H9 (cell line): ENCODE measurements around the gene PPP1R8. TPM values are rescaled to one million over a fixed set of nuclear protein-coding genes. Genes with fewer than 3 reads are reported as not detected.
"Not testable (repeated sequence)": the region's sequence is repeated elsewhere in the genome, so short reads cannot be mapped to it uniquely, and the experiment has no call there.

Source experiments
- DNase-seq: peaks from one replicate; pipeline ENCODE4 v3.0.0-alpha.2; 2017
- H2AFZ ChIP-seq: one replicate; pipeline ENCODE4 v1.6.1; 2013; ENCODE audit warnings: mild to moderate bottlenecking, low read length, control low read depth, moderate library complexity
- H2AK5ac ChIP-seq: 2 replicates; pipeline ENCODE4 v1.6.1; 2013; ENCODE audit warnings: low read length, control low read depth, mixed read lengths; ENCODE audit not compliant: insufficient read length
- H2BK120ac ChIP-seq: one replicate; pipeline ENCODE4 v1.6.1; 2013; ENCODE audit warnings: low read depth, mild to moderate bottlenecking, low read length, control low read depth, inconsistent platforms; ENCODE audit not compliant: poor library complexity, severe bottlenecking
- H2BK12ac ChIP-seq: 2 replicates; pipeline ENCODE4 v1.6.1; 2013; ENCODE audit warnings: low read length, control low read depth, mixed read lengths, low read depth; ENCODE audit not compliant: insufficient read length
- H2BK15ac ChIP-seq: 2 replicates; pipeline ENCODE4 v1.6.1; 2013; ENCODE audit warnings: low read depth, low read length, control low read depth
- H2BK20ac ChIP-seq: one replicate; pipeline ENCODE4 v1.6.1; 2013; ENCODE audit warnings: low read depth, mild to moderate bottlenecking, low read length, control low read depth, inconsistent platforms; ENCODE audit not compliant: poor library complexity, severe bottlenecking
- H2BK5ac ChIP-seq: 2 replicates; pipeline ENCODE4 v1.6.1; 2013; ENCODE audit warnings: low read length, control low read depth, mixed read lengths; ENCODE audit not compliant: insufficient read length
- H3K14ac ChIP-seq: 2 replicates; pipeline ENCODE4 v1.6.1; 2013; ENCODE audit warnings: low read length, control low read depth; ENCODE audit not compliant: insufficient read depth
- H3K18ac ChIP-seq: 2 replicates; pipeline ENCODE4 v1.6.1; 2013; ENCODE audit warnings: low read depth, mild to moderate bottlenecking, mixed read lengths, low read length, control low read depth; ENCODE audit not compliant: insufficient read length
- H3K23ac ChIP-seq: 2 replicates; pipeline ENCODE4 v1.6.1; 2013; ENCODE audit warnings: low read length, control low read depth, mixed read lengths, low read depth; ENCODE audit not compliant: insufficient read length
- H3K23me2 ChIP-seq: 2 replicates; pipeline ENCODE4 v1.6.1; 2013; ENCODE audit warnings: low read depth, mild to moderate bottlenecking, mixed read lengths, low read length, control low read depth; ENCODE audit not compliant: insufficient read length, poor library complexity, severe bottlenecking
- H3K27ac ChIP-seq: 2 replicates; pipeline ENCODE4 v1.5.1; 2013; ENCODE audit warnings: low read length, control low read depth, mixed read lengths, low read depth; ENCODE audit not compliant: insufficient read length
- H3K27me3 ChIP-seq: 2 replicates; pipeline ENCODE4 v1.6.1; 2013; ENCODE audit warnings: low read length, control low read depth, inconsistent platforms; ENCODE audit not compliant: insufficient read depth
- H3K4ac ChIP-seq: 2 replicates; pipeline ENCODE4 v1.6.1; 2013; ENCODE audit warnings: low read depth, mild to moderate bottlenecking, control low read depth, inconsistent platforms, low read length, moderate library complexity
- H3K4me1 ChIP-seq: 2 replicates; pipeline ENCODE4 v1.6.1; 2013; ENCODE audit warnings: low read length, control low read depth, inconsistent platforms; ENCODE audit not compliant: insufficient read depth
- H3K4me2 ChIP-seq: 2 replicates; pipeline ENCODE4 v1.6.1; 2013; ENCODE audit warnings: low read length, control low read depth, mixed read lengths; ENCODE audit not compliant: insufficient read length, insufficient read depth
- H3K56ac ChIP-seq: 2 replicates; pipeline ENCODE4 v1.6.1; 2013; ENCODE audit warnings: low read depth, mild to moderate bottlenecking, mixed read lengths, low read length, control low read depth; ENCODE audit not compliant: insufficient read length
- H3K79me1 ChIP-seq: 2 replicates; pipeline ENCODE4 v1.6.1; 2013; ENCODE audit warnings: low read depth, mild to moderate bottlenecking, moderate library complexity, low read length, control low read depth, inconsistent platforms; ENCODE audit not compliant: insufficient read depth, poor library complexity, severe bottlenecking
- H3K79me2 ChIP-seq: 2 replicates; pipeline ENCODE4 v1.6.1; 2013; ENCODE audit warnings: low read length, control low read depth, inconsistent platforms; ENCODE audit not compliant: insufficient read depth
- H3K9ac ChIP-seq: 2 replicates; pipeline ENCODE4 v1.6.1; 2013; ENCODE audit warnings: low read length, control low read depth, mixed read lengths; ENCODE audit not compliant: insufficient read length; ENCODE audit errors: extremely low read depth
- H3K9me3 ChIP-seq: one replicate; pipeline ENCODE4 v1.6.1; 2013; ENCODE audit warnings: low read depth, low read length, inconsistent platforms; ENCODE audit not compliant: control insufficient read depth
- H3T11ph ChIP-seq: one replicate; pipeline ENCODE4 v1.6.1; 2013; ENCODE audit warnings: mild to moderate bottlenecking, low read length, control low read depth, inconsistent platforms
- H4K20me1 ChIP-seq: one replicate; pipeline ENCODE4 v1.6.1; 2013; ENCODE audit not compliant: control insufficient read depth, insufficient read length, insufficient read depth
- H4K5ac ChIP-seq: 2 replicates; pipeline ENCODE4 v1.6.1; 2013; ENCODE audit warnings: low read depth, mild to moderate bottlenecking, mixed read lengths, low read length, control low read depth; ENCODE audit not compliant: insufficient read length
- H4K8ac ChIP-seq: replicated peaks from 2 replicates; pipeline ENCODE4 v1.6.1; 2013; ENCODE audit warnings: low read length, control low read depth, mixed read lengths, low read depth; ENCODE audit not compliant: insufficient read length
- H4K91ac ChIP-seq: 2 replicates; pipeline ENCODE4 v1.6.1; 2013; ENCODE audit warnings: low read depth, mild to moderate bottlenecking, moderate library complexity, mixed read lengths, low read length, control low read depth; ENCODE audit not compliant: insufficient read length
- H3K27ac Mint-ChIP-seq, 3 experiments: 2 replicates in 2 of 3; 3 replicates in 1 of 3; pipeline ENCODE4 v1.8.0; 2020 to 2021; ENCODE audit warnings: mixed read lengths in 3 of 3, mild to moderate bottlenecking in 1 of 3, moderate library complexity in 1 of 3
- H3K27me3 Mint-ChIP-seq: 2 replicates; pipeline ENCODE4 v1.8.0; 2021; ENCODE audit warnings: low read depth, mild to moderate bottlenecking, moderate library complexity, mixed read lengths
- H3K36me3 Mint-ChIP-seq, 3 experiments: 2 replicates in 2 of 3; 3 replicates in 1 of 3; pipeline ENCODE4 v1.8.0; 2020 to 2021; ENCODE audit warnings: low read depth in 3 of 3, mixed read lengths in 3 of 3; ENCODE audit not compliant: insufficient read depth in 1 of 3
- H3K4me1 Mint-ChIP-seq, 2 experiments: 2 replicates each; pipeline ENCODE4 v1.8.0; 2020; ENCODE audit warnings: mixed read lengths in 2 of 2
- H3K4me3 Mint-ChIP-seq, 2 experiments: 2 replicates in 1 of 2; 3 replicates in 1 of 2; pipeline ENCODE4 v1.8.0; 2020 to 2021; ENCODE audit warnings: mild to moderate bottlenecking in 2 of 2, mixed read lengths in 2 of 2, moderate library complexity in 1 of 2
- H3K9me3 Mint-ChIP-seq, 2 experiments: 2 replicates in 1 of 2; 3 replicates in 1 of 2; pipeline ENCODE4 v1.8.0; 2020; ENCODE audit warnings: mild to moderate bottlenecking in 2 of 2, mixed read lengths in 2 of 2, moderate library complexity in 1 of 2
- WGBS: extraction: QIAGEN DNeasy Blood & Tissue Kit; methylation state at CpG from one replicate; pipeline ENCODE4 v1.1.7; 2013; ENCODE audit warnings: missing lambda C conversion rate, low lambda C conversion rate, mixed read lengths; ENCODE audit not compliant: insufficient read length; ENCODE audit errors: extremely low coverage; 5-methylcytosine and 5-hydroxymethylcytosine counted together
- total RNA-seq: library from RNA; stranded (reverse); gene quantifications from 2 replicates; pipeline ENCODE4 v1.2.1, GENCODE V29; 2021
- TF ChIP-seq, protein P1 (sequence below): fragments of 200-600 bp; sonication (generic); conservative IDR thresholded peaks from 3 replicates; pipeline ENCODE4 v1.8.0; 2021; ENCODE audit warnings: antibody characterized with exemption, mild to moderate bottlenecking

Gene PPP1R8
- total RNA-seq, 1 experiment from 2014 or later, result 58.8 TPM

DNA sequence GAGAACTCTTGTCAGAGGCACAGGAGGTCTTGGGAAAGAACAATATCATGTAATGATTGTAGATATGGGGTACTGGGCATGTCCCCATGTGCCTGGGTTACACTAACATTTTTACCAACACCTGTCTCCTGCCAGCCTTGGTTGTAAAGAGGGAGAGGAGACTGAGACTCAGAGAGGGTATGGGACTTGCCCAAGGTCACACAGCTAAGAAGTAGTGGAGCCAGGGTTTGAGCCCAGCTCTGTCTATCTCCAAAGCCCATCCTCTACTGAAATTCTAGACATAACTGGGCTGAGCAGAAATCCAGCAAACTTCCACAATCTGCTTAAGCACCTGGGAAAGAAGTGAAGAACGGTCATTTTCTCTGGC, 39.1 kb downstream of the PPP1R8 start:
- no peak overlapping the region for H3T11ph ChIP-seq
- no peak overlapping the region for H3K56ac ChIP-seq
- H2BK20ac ChIP-seq, result no peak overlapping the region
- no peak overlapping the region for H3K18ac ChIP-seq
- no peak overlapping the region for H4K91ac ChIP-seq
- H3K4me1 ChIP-seq, result no peaks in the 10 kb centered on the region; the same call in 1 of the 2 replicates
- Mint-ChIP-seq H3K4me3 (no peak overlapping the region), H3K4me1 (peaks cover 10 to 14% of the 10 kb centered on the region in 2 experiments), H3K36me3 (no peaks in the 10 kb centered on the region), H3K27me3 (no peaks in the 10 kb centered on the region), H3K9me3 (no peaks in the 10 kb centered on the region), H3K27ac (no peak overlapping the region)
- no peak overlapping the region for H2BK12ac ChIP-seq
- no peak overlapping the region for H3K4me2 ChIP-seq
- no peak for DNase-seq
- H3K4ac ChIP-seq, result no peak overlapping the region
- H2AK5ac ChIP-seq, result no peak overlapping the region
- no peak overlapping the region for H4K5ac ChIP-seq
- peaks cover 6% of the 10 kb centered on the region for H3K23me2 ChIP-seq
- no peak overlapping the region for H3K9ac ChIP-seq
- no peaks in the 10 kb centered on the region for H3K9me3 ChIP-seq
- H3K27ac ChIP-seq, result no peak overlapping the region
- H2BK15ac ChIP-seq, result no peak overlapping the region
- TF ChIP-seq, protein P1, sequence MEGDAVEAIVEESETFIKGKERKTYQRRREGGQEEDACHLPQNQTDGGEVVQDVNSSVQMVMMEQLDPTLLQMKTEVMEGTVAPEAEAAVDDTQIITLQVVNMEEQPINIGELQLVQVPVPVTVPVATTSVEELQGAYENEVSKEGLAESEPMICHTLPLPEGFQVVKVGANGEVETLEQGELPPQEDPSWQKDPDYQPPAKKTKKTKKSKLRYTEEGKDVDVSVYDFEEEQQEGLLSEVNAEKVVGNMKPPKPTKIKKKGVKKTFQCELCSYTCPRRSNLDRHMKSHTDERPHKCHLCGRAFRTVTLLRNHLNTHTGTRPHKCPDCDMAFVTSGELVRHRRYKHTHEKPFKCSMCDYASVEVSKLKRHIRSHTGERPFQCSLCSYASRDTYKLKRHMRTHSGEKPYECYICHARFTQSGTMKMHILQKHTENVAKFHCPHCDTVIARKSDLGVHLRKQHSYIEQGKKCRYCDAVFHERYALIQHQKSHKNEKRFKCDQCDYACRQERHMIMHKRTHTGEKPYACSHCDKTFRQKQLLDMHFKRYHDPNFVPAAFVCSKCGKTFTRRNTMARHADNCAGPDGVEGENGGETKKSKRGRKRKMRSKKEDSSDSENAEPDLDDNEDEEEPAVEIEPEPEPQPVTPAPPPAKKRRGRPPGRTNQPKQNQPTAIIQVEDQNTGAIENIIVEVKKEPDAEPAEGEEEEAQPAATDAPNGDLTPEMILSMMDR, result no peak
- no peak overlapping the region for H2BK5ac ChIP-seq
- H3K14ac ChIP-seq, result no peak overlapping the region
- no peaks in the 10 kb centered on the region for H3K27me3 ChIP-seq
- no peak overlapping the region for H3K23ac ChIP-seq
- no peaks in the 10 kb centered on the region for H3K79me2 ChIP-seq
- no peaks in the 10 kb centered on the region for H3K79me1 ChIP-seq
- H4K20me1 ChIP-seq, result no peaks in the 10 kb centered on the region
- no CpG with 5 or more reads among the region's 1 CpG for WGBS
- no peak overlapping the region for H4K8ac ChIP-seq
- no peak overlapping the region for H2AFZ ChIP-seq
- no peak overlapping the region for H2BK120ac ChIP-seq

DNA sequence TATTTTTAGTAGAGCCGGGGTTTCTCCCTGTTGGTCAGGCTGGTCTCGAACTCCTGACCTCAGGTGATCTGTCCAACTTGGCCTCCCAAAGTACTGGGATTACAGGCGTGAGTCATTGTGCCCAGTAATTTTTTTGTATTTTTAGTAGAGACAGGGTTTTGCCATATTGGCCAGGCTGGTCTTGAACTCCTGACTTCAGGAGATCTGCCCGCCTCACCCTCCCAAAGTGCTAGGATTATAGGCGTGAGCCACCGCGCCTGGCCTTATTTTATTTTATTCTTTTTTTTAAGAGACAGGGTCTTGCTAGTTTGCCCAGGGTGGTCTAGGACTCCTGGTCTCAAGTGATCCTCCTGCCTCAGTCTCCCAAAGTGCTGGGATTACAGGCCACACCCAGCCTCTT, 40.5 kb downstream of the PPP1R8 start:
- not testable (repeated sequence) for H3K56ac ChIP-seq, H3K27ac Mint-ChIP-seq, H3K4me1 ChIP-seq, H2BK120ac ChIP-seq, H4K20me1 ChIP-seq, H4K8ac ChIP-seq, H2BK15ac ChIP-seq, H4K91ac ChIP-seq, H3K27me3 Mint-ChIP-seq, H2AFZ ChIP-seq, H3K14ac ChIP-seq, DNase-seq, H3K4ac ChIP-seq, H3T11ph ChIP-seq, H3K23ac ChIP-seq, H3K4me2 ChIP-seq, H2BK5ac ChIP-seq, H4K5ac ChIP-seq, H3K36me3 Mint-ChIP-seq, H3K9ac ChIP-seq, H3K27me3 ChIP-seq, H3K18ac ChIP-seq, H3K27ac ChIP-seq, H2BK12ac ChIP-seq, H3K4me3 Mint-ChIP-seq, H3K79me2 ChIP-seq, H3K9me3 ChIP-seq, H2BK20ac ChIP-seq, H3K79me1 ChIP-seq, H2AK5ac ChIP-seq, H3K23me2 ChIP-seq, H3K9me3 Mint-ChIP-seq
- WGBS, result no CpG with 5 or more reads among the region's 7 CpGs
- H3K4me1 Mint-ChIP-seq, result peaks cover 10 to 14% of the 10 kb centered on the region in 2 experiments
